Lower leg skin (tissue), 4 donors: ENCODE results near the gene STK11IP. TPM values are rescaled to one million over a fixed set of nuclear protein-coding genes. Genes with fewer than 3 reads are reported as not detected.
"Not testable (repeated sequence)": the region's sequence is repeated elsewhere in the genome, so short reads cannot be mapped to it uniquely, and the experiment has no call there.

ENCODE experiments used
- DNase-seq, 2 donors: peaks; one replicate each; pipeline ENCODE4 v3.0.0-alpha.2; 2019; ENCODE audit warnings: low spot score in 2 of 2
- H3K4me3 ChIP-seq: fragments of 200-600 bp; sonication (generic); 2 replicates; pipeline ENCODE4 v1.5.1; 2017; ENCODE audit warnings: mild to moderate bottlenecking, low read depth; ENCODE audit not compliant: poor library complexity, severe bottlenecking
- POLR2A ChIP-seq, 2 donors: fragments of 450-650 bp; IDR thresholded peaks; one replicate each; pipeline ENCODE4 v1.6.1; 2016 to 2017; ENCODE audit warnings: antibody characterized with exemption in 2 of 2, mild to moderate bottlenecking in 1 of 2, moderate library complexity in 1 of 2
- WGBS, 2 donors: methylation state at CpG; one replicate each; pipeline ENCODE4 v1.1.5; 2018; 5-methylcytosine and 5-hydroxymethylcytosine counted together
- intact Hi-C: fragments of 100-400 bp; cut with DNase I; formaldehyde crosslinking; loops from one replicate; pipeline ENCODE4 v1.15.0; 2023; ENCODE audit warnings: low total_unique reads
- total RNA-seq, 4 donors: library from RNA; depleted of rRNA; stranded (reverse); fragments of >200 nt; gene quantifications; one replicate each; pipeline ENCODE4 v1.1.0, GENCODE V29; 2016
- TF ChIP-seq, protein P1 (sequence below), 3 donors: fragments of 450-650 bp; IDR thresholded peaks; one replicate each; pipeline ENCODE4 v1.5.1; 2016; ENCODE audit warnings: antibody characterized with exemption in 3 of 3, mild to moderate bottlenecking in 3 of 3, moderate library complexity in 2 of 3

Gene STK11IP
- total RNA-seq, 4 donors from 2014 or later = 13.3 to 37.8 (median 18.9) TPM

DNA sequence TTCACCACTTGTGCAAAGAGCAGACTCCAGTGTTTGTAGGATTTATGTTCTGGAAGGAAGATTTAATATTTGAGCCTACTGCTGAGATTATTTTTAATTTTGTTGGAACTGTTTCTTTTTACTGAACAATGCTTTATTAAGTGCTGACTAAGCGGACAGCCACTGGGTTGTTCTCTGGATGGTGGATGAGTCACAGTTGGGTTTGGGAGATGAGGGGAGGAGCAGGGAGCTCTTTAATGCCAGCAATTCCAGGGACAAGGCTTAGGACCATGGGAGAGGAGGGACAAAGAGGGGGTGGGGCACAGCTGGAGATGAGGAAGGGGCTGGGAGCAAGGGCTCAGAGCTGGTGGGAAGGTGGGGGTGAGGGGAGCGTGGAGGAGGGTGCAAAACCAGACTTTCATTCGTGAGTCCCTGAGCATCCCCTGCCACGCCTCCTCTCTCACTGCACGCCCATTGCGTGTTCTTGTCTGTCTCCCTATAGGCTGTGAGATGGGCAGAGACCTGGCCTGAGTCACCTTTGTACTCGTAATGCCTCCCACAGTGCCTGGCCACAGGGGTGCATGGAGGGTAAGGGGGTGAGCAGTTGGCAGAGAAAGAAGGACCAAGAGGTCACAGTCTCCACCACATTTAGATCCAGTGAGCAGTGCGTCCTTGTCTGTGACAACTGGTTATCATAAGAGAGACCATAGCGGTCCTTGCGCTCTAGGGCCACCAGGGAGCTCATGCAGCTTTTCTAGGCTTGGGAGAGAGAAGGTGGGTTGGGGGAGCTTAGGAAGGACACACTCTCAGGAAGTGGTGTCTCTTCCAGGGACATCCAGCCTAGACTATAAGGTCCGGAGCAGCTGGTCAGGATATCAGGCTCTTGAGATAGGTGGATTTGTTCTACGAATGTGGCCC, 48.2 kb downstream of the STK11IP start:
- DNase-seq = peak in 1 of 2 donors; percentile 72

DNA sequence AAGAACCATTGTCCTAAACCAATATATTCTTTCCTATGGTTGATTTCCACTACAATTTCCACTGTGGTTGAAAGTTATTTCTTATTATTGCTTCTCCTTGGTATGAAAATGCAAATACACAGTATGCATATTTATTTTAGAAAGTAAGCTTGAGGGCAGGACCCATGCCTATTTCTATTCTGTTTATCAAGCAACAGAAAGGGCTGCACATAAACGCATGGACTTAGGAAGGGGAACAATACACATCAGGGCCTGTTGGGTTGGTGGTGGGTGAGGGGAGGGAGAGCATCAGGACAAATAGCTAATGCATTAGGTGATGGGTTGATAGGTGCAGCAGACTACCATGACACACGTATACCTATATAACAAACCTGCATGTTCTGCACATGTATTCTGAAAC, 50.5 kb downstream of the STK11IP start:
- 83 to 89% methylated on average over 2 of the region's 2 CpGs for WGBS, 2 donors
- TF ChIP-seq, protein P1, sequence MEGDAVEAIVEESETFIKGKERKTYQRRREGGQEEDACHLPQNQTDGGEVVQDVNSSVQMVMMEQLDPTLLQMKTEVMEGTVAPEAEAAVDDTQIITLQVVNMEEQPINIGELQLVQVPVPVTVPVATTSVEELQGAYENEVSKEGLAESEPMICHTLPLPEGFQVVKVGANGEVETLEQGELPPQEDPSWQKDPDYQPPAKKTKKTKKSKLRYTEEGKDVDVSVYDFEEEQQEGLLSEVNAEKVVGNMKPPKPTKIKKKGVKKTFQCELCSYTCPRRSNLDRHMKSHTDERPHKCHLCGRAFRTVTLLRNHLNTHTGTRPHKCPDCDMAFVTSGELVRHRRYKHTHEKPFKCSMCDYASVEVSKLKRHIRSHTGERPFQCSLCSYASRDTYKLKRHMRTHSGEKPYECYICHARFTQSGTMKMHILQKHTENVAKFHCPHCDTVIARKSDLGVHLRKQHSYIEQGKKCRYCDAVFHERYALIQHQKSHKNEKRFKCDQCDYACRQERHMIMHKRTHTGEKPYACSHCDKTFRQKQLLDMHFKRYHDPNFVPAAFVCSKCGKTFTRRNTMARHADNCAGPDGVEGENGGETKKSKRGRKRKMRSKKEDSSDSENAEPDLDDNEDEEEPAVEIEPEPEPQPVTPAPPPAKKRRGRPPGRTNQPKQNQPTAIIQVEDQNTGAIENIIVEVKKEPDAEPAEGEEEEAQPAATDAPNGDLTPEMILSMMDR (IDR thresholded peaks at IDR 0.05) = no peak
- no peak for TF ChIP-seq POLR2A (IDR thresholded peaks at IDR 0.05)

More for the DNA sequence above, 48.2 kb downstream of the STK11IP start:
- H3K4me3 ChIP-seq = no peak overlapping the region
- 61 to 64% methylated on average over 12 of the region's 12 CpGs for WGBS, 2 donors
- no peak for TF ChIP-seq POLR2A (IDR thresholded peaks at IDR 0.05)
- intact Hi-C loops = no loop called here

DNA sequence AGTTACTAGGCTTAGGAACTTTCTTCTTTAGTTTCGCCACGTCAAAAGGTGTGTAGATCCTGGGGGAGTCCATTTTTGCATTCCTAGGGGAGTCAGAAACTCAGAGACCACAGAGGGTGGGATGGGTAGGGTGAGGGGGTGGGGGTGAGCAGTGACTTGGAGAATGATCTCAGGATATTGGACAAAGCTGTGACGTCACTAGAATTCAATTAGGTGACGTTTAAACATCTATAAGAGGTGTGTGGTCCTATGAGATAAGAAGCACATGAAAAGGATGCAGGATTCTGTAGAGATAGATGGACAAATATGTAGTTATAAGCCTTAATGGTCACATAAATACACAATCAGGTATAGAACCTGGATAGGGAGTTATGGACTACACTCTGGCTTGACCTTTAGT, 51.3 kb downstream of the STK11IP start:
- no peak for TF ChIP-seq POLR2A (IDR thresholded peaks at IDR 0.05)
- TF ChIP-seq, protein P1 (IDR thresholded peaks at IDR 0.05) = no peak
- intact Hi-C loops = no loop called here
- WGBS, 2 donors = 81 to 83% methylated on average over 4 of the region's 4 CpGs

More for the DNA sequence above, 50.5 kb downstream of the STK11IP start:
- intact Hi-C loops = no loop called here
- no peak overlapping the region for H3K4me3 ChIP-seq
- DNase-seq = peak in 1 of 2 donors; percentile 20

DNA sequence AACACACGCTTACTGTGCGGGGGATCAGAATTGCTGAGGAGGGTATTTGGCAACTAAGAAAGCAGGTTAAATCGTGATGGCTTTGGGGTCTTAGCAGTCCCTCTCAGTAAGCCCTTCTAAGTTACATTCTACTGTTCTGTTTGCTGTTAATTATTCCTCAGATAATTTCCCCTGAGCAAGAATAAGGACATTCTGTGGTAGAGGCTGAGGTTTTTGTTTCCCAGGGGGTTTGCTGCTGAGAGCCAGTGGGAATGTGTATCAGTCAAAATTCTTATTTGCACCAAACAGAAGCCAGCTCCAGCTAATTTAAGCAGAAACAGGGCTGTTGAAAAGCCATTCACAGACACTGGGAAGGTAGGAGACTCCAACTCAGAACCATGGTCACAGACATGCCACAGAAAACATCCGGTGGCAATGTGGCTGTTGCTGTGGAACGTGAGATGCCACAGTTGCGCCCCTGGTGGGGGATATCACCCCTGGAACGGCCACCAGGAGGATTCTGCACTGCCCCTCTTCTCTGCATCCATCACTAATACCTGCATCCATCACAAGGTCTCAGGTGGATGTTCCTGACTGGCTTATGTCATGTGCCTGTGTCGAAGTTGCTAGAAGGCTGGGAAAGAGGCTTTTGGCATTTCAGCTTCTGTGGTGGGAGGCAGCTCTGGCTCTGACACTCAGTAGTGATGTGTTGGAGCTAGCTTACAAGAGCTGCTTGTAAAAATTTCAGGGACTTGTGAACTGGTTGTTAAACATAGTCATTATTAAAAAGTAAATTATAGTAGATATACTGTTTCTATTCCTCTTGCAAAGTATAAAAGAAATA, 53.0 kb downstream of the STK11IP start:
- 66 to 70% methylated on average over 7 to 8 of the region's 8 CpGs for WGBS, 2 donors

More for the DNA sequence above, 51.3 kb downstream of the STK11IP start:
- no peak overlapping the region for H3K4me3 ChIP-seq
- no peak for DNase-seq

DNA sequence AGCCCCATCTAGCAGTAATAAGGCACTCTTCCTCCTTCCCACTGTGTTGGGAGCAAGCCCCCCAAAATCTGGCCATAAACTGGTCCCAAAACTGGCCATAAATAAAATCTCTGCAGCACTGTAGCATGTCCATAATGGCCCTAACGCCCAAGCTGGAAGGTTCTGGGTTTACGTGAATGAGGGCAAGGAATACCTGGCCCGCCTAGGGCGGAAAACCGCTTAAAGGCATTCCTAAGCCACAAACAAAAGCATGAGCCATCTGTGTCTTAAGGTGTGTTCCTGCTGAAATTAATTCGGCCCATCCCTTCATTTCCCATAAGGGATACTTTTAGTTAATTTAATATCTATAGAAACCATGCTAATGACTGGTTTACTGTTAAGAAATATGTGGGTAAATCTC, 54.0 kb downstream of the STK11IP start:
- H3K4me3 ChIP-seq, DNase-seq, intact Hi-C loops: not testable (repeated sequence)
- 76 to 78% methylated on average over 6 of the region's 6 CpGs for WGBS, 2 donors

More for the DNA sequence above, 53.0 kb downstream of the STK11IP start:
- DNase-seq = no peak
- TF ChIP-seq POLR2A (IDR thresholded peaks at IDR 0.05) = no peak
- TF ChIP-seq, protein P1 (IDR thresholded peaks at IDR 0.05) = no peak
- no peak overlapping the region for H3K4me3 ChIP-seq
- intact Hi-C loops = no loop called here

DNA sequence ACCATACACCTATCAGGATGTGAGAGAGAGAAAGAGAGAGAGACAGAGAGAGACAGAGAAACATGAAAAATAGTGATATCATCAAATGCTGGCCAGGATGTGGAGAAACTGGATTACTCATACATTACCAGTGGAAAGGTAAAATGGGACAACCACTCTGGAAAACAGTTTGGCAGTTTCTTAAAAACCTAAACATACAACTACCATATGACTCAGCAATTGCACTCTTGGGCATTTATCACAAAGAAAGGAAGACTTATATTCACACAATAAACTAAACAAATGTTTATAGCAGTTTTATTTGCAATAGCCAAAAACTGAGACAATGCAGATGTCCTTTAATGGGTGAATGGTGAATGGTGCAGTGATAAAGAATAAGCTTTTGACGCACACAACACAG, 58.9 kb downstream of the STK11IP start:
- no peak overlapping the region for H3K4me3 ChIP-seq
- 88 to 91% methylated on average over 1 of the region's 1 CpG for WGBS, 2 donors
- no peak for DNase-seq
- intact Hi-C loops = no loop called here
- TF ChIP-seq, protein P1 (IDR thresholded peaks at IDR 0.05) = no peak
- no peak for TF ChIP-seq POLR2A (IDR thresholded peaks at IDR 0.05)
